ENCODE results near the gene NR2F6. TPM values are rescaled to one million over a fixed set of nuclear protein-coding genes. Genes with fewer than 3 reads are reported as not detected.
"Not testable (repeated sequence)": the region's sequence is repeated elsewhere in the genome, so short reads cannot be mapped to it uniquely, and the experiment has no call there.

Gene NR2F6
- total and polyA plus RNA-seq, 2 donors (not counting 1 experiment from before 2014, with no cell fraction given): 2.0 to 4.9 TPM

DNA sequence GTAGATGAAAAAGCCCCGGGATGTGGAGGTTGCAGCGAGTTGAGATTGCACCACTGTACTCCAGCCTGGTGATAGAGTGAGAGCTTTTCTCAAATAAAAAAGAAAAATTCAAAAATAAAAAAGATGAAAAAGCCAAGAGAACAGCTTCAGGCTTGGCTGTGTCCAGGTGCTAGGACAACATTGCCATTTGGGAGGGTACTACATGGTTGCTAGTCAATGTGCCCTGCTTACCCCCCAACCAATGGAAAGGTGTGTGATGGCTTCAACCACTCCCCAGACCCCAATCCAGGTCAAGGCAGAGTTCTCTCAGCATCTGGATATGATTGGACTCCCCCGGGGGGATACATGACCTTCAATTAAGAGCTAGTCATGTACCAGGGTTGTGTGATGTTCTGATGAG is 33.7 kb upstream of the NR2F6 start:
- Histone ChIP-seq H3K4me1 (ENCODE audit: control insufficient read depth in 2 of 2, insufficient read depth in 2 of 2, low read length in 2 of 2) (peaks cover 5 to 21% of the 10 kb centered on the region in 2 donors), H3K4me3 (ENCODE audit: control extremely low read depth in 1 of 5, extremely low read depth in 1 of 5, insufficient read depth in 1 of 5, low read depth in 2 of 5, low read length in 4 of 5) (no peak overlapping the region), H3K27ac (ENCODE audit: low read length in 2 of 2) (no peak overlapping the region), H3K27me3 (replicated peaks in 1 of 4; ENCODE audit: control extremely low read depth in 1 of 4, control insufficient read depth in 3 of 4, insufficient read depth in 4 of 4, low read length in 3 of 4) (no peaks in the 10 kb centered on the region), H2AFZ (ENCODE audit: insufficient read depth, low read depth, low read length, poor library complexity, severe bottlenecking) (no peak overlapping the region), H4K20me1 (ENCODE audit: control insufficient read depth, insufficient read depth, low read length, poor library complexity, severe bottlenecking) (no peaks in the 10 kb centered on the region), H3K36me3 (replicated peaks in 1 of 2; ENCODE audit: control extremely low read depth in 1 of 2, control insufficient read depth in 1 of 2, extremely low read depth in 1 of 2, insufficient read depth in 2 of 2, low read length in 1 of 2) (peaks cover 0 to 40% of the 10 kb centered on the region in 2 experiments), H3K9me3 (ENCODE audit: control extremely low read depth in 1 of 3, control insufficient read depth in 2 of 3, insufficient read depth in 1 of 3, low read length in 2 of 3) (no peaks in the 10 kb centered on the region), H3K79me2 (ENCODE audit: control insufficient read depth, insufficient read depth, low read length) (peaks cover 8% of the 10 kb centered on the region), H3K9ac (ENCODE audit: low read length) (no peak overlapping the region), H3K4me2 (replicated peaks; ENCODE audit: low read depth, low read length, poor library complexity, severe bottlenecking) (no peak overlapping the region)
- no peak for ATAC-seq (ENCODE audit: low read depth)
- ChIA-PET CTCF (interaction anchor here (0.6 to 5.9 kb wide), 7 partner anchors 13 to 492 kb away, joined by 3 to 52 read pairs (median 3); partner anchors contain the start of genes BABAM1, DDA1 and USHBP1), POLR2A (no interaction called here)
- no peak for DNase-seq
- Mint-ChIP-seq H3K9me3 (ENCODE audit: insufficient read depth) (no peaks in the 10 kb centered on the region), H3K27me3 (no peaks in the 10 kb centered on the region), H3K27ac (no peak overlapping the region), H3K4me3 (no peak overlapping the region), H3K4me1 (peaks cover 8% of the 10 kb centered on the region)
- WGBS (ENCODE audit: insufficient coverage): no CpG with 5 or more reads among the region's 3 CpGs
- TF ChIP-seq, protein P1, sequence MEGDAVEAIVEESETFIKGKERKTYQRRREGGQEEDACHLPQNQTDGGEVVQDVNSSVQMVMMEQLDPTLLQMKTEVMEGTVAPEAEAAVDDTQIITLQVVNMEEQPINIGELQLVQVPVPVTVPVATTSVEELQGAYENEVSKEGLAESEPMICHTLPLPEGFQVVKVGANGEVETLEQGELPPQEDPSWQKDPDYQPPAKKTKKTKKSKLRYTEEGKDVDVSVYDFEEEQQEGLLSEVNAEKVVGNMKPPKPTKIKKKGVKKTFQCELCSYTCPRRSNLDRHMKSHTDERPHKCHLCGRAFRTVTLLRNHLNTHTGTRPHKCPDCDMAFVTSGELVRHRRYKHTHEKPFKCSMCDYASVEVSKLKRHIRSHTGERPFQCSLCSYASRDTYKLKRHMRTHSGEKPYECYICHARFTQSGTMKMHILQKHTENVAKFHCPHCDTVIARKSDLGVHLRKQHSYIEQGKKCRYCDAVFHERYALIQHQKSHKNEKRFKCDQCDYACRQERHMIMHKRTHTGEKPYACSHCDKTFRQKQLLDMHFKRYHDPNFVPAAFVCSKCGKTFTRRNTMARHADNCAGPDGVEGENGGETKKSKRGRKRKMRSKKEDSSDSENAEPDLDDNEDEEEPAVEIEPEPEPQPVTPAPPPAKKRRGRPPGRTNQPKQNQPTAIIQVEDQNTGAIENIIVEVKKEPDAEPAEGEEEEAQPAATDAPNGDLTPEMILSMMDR (IDR thresholded peaks at IDR 0.05): no peak
- no peak for TF ChIP-seq EZH2 (IDR thresholded peaks at IDR 0.05; ENCODE audit: borderline replicate concordance, insufficient read depth, low read depth, low read length, poor library complexity, severe bottlenecking)
- intact Hi-C loops (cut with micrococcal nuclease): no loop called here

DNA sequence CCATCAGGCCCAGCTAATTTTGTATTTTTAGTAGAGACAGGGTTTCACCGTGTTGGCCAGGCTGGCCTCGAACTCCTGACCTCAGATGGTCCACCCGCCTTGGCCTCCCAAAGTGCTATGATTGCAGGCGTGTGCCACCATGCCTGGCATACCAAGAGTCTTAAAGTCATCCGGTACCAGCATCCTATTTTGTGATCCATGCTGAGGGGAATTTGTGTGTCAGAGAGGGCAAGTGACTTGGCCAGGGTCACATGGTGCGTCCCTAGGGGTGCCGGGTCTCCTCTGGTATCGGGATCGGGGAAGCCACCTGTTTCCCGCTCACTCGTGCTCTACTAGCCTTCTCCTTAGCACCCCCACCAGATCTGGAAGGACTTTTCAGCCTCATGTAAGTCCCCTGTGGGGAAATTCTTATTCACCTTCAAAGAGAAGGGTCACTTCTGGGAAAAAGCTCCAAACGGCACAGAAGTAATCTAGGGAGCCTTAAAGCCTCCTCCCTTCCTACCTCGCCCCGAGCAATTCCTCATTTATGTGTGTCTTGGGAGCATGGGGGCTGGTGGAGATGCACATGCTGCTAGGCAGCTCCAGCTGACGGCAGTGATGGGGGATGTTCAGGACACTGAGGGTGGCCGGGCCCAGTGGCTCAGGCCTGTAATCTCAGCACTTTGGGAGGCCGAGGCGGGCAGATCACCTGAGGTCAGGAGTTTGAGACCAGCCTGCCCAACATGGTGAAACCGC is 29.9 kb upstream of the NR2F6 start:
- no peak overlapping the region for H3K27ac Mint-ChIP-seq
- DNase-seq: no peak
- no peaks in the 10 kb centered on the region for H3K9me3 Mint-ChIP-seq (ENCODE audit: insufficient read depth)
- H3K4me2 ChIP-seq (replicated peaks; ENCODE audit: low read depth, low read length, poor library complexity, severe bottlenecking): no peak overlapping the region
- H3K9me3 ChIP-seq (ENCODE audit: control extremely low read depth in 1 of 3, control insufficient read depth in 2 of 3, insufficient read depth in 1 of 3, low read length in 2 of 3): no peaks in the 10 kb centered on the region
- no peak overlapping the region for H3K4me3 Mint-ChIP-seq
- H2AFZ ChIP-seq (ENCODE audit: insufficient read depth, low read depth, low read length, poor library complexity, severe bottlenecking): no peak overlapping the region
- H3K27me3 ChIP-seq (replicated peaks in 1 of 4; ENCODE audit: control extremely low read depth in 1 of 4, control insufficient read depth in 3 of 4, insufficient read depth in 4 of 4, low read length in 3 of 4): no peaks in the 10 kb centered on the region
- no peak for ATAC-seq (ENCODE audit: low read depth)
- H3K4me1 ChIP-seq (ENCODE audit: control insufficient read depth in 2 of 2, insufficient read depth in 2 of 2, low read length in 2 of 2): no peaks in the 10 kb centered on the region
- no peak for TF ChIP-seq EZH2 (IDR thresholded peaks at IDR 0.05; ENCODE audit: borderline replicate concordance, insufficient read depth, low read depth, low read length, poor library complexity, severe bottlenecking)
- TF ChIP-seq, protein P1 (IDR thresholded peaks at IDR 0.05): no peak
- 97% methylated on average over 17 of the region's 19 CpGs for WGBS (ENCODE audit: insufficient coverage)
- POLR2A ChIA-PET: no interaction called here
- no peak overlapping the region for H3K9ac ChIP-seq (ENCODE audit: low read length)
- peaks cover 0 to 60% of the 10 kb centered on the region in 2 experiments for H3K36me3 ChIP-seq (replicated peaks in 1 of 2; ENCODE audit: control extremely low read depth in 1 of 2, control insufficient read depth in 1 of 2, extremely low read depth in 1 of 2, insufficient read depth in 2 of 2, low read length in 1 of 2)
- H3K27me3 Mint-ChIP-seq: no peaks in the 10 kb centered on the region
- no peak overlapping the region for H3K4me3 ChIP-seq (ENCODE audit: control extremely low read depth in 1 of 5, extremely low read depth in 1 of 5, insufficient read depth in 1 of 5, low read depth in 2 of 5, low read length in 4 of 5)
- H3K27ac ChIP-seq (ENCODE audit: low read length in 2 of 2): no peak overlapping the region
- H3K79me2 ChIP-seq (ENCODE audit: control insufficient read depth, insufficient read depth, low read length): peaks cover 26% of the 10 kb centered on the region
- CTCF ChIA-PET: no interaction called here
- no peaks in the 10 kb centered on the region for H4K20me1 ChIP-seq (ENCODE audit: control insufficient read depth, insufficient read depth, low read length, poor library complexity, severe bottlenecking)
- H3K4me1 Mint-ChIP-seq: no peaks in the 10 kb centered on the region
- intact Hi-C loops (cut with micrococcal nuclease): no loop called here

DNA sequence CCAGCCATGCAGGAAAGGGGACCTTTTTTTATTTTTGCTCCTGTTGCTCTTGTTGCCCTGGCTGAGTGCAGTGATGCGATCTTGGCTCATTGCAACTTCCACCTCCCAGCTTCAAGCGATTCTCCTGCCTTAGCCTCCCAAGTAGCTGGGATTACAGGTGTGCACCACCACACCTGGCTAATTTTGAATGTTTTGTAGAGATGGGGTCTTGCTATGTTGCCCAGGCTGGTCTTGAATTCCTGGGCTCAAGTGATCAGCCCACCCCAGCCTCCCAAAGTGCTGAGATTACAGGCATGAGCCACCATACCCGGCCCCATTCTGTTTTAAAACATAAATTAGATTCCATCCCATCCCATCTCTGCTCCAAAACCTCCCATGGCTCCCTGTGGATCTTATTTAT is 29.2 kb upstream of the NR2F6 start:
- H3K4me1 Mint-ChIP-seq; H3K4me3 ChIP-seq (ENCODE audit: control extremely low read depth in 1 of 5, extremely low read depth in 1 of 5, insufficient read depth in 1 of 5, low read depth in 2 of 5, low read length in 4 of 5); CTCF ChIA-PET; DNase-seq; ATAC-seq (ENCODE audit: low read depth); H3K27me3 ChIP-seq (replicated peaks in 1 of 4; ENCODE audit: control extremely low read depth in 1 of 4, control insufficient read depth in 3 of 4, insufficient read depth in 4 of 4, low read length in 3 of 4); H3K4me3 Mint-ChIP-seq; H3K9me3 Mint-ChIP-seq (ENCODE audit: insufficient read depth); H4K20me1 ChIP-seq (ENCODE audit: control insufficient read depth, insufficient read depth, low read length, poor library complexity, severe bottlenecking); H3K27me3 Mint-ChIP-seq; H3K9me3 ChIP-seq (ENCODE audit: control extremely low read depth in 1 of 3, control insufficient read depth in 2 of 3, insufficient read depth in 1 of 3, low read length in 2 of 3); H3K4me1 ChIP-seq (ENCODE audit: control insufficient read depth in 2 of 2, insufficient read depth in 2 of 2, low read length in 2 of 2); H3K27ac Mint-ChIP-seq; H3K4me2 ChIP-seq (replicated peaks; ENCODE audit: low read depth, low read length, poor library complexity, severe bottlenecking); H3K9ac ChIP-seq (ENCODE audit: low read length); H2AFZ ChIP-seq (ENCODE audit: insufficient read depth, low read depth, low read length, poor library complexity, severe bottlenecking); intact Hi-C loops (cut with micrococcal nuclease); POLR2A ChIA-PET; H3K27ac ChIP-seq (ENCODE audit: low read length in 2 of 2): not testable (repeated sequence)
- no CpG with 5 or more reads among the region's 3 CpGs for WGBS (ENCODE audit: insufficient coverage)
- Histone ChIP-seq H3K79me2 (ENCODE audit: control insufficient read depth, insufficient read depth, low read length) (peaks cover 30% of the 10 kb centered on the region), H3K36me3 (replicated peaks in 1 of 2; ENCODE audit: control extremely low read depth in 1 of 2, control insufficient read depth in 1 of 2, extremely low read depth in 1 of 2, insufficient read depth in 2 of 2, low read length in 1 of 2) (peaks cover 0 to 64% of the 10 kb centered on the region in 2 experiments)

Data from B cell (primary cell).